ENCODE data around the gene RNF130.
"Not testable (repeated sequence)": the region's sequence is repeated elsewhere in the genome, so short reads cannot be mapped to it uniquely, and the experiment has no call there.

The RNF130 gene

GRCh38 chr5:180102636-180103035 is 31.1 kb upstream of the RNF130 start:
- DNase-seq, result no peak

GRCh38 chr5:180101451-180102105 is 30.0 kb upstream of the RNF130 start:
- no peak for DNase-seq

GRCh38 chr5:180100621-180101450 is 29.3 kb upstream of the RNF130 start:
- no peak for DNase-seq

GRCh38 chr5:180099733-180100611 is 28.4 kb upstream of the RNF130 start:
- no peak for DNase-seq

GRCh38 chr5:180098991-180099732 is 27.6 kb upstream of the RNF130 start:
- DNase-seq, result no peak

- DNase-seq, result no peak
These were observed 27.0 kb upstream of the RNF130 start for GRCh38 chr5:180098526-180098925.

- no peak for DNase-seq
These were observed 26.4 kb upstream of the RNF130 start for GRCh38 chr5:180097926-180098325.

GRCh38 chr5:180097163-180097894 is 25.8 kb upstream of the RNF130 start:
- no peak for DNase-seq

GRCh38 chr5:180096616-180097015 is 25.1 kb upstream of the RNF130 start:
- DNase-seq, result no peak

GRCh38 chr5:180095545-180095944 is 24.0 kb upstream of the RNF130 start:
- DNase-seq, result no peak

- peak; percentile 11 for DNase-seq
These were observed 22.3 kb upstream of the RNF130 start for GRCh38 chr5:180093651-180094382.

GRCh38 chr5:180093241-180093640 is 21.7 kb upstream of the RNF130 start:
- no peak for DNase-seq

- peak; percentile 11 to 31 for DNase-seq
These were observed 19.4 kb upstream of the RNF130 start for GRCh38 chr5:180090769-180091546.

GRCh38 chr5:180090098-180090768 is 18.7 kb upstream of the RNF130 start:
- DNase-seq, result peak; percentile 39 to 50

GRCh38 chr5:180089628-180090027 is 18.1 kb upstream of the RNF130 start:
- not testable (repeated sequence) for DNase-seq

GRCh38 chr5:180088561-180088960 is 17.0 kb upstream of the RNF130 start:
- DNase-seq, result no peak

GRCh38 chr5:180086816-180087399 is 15.3 kb upstream of the RNF130 start:
- no peak for DNase-seq

GRCh38 chr5:180085837-180086236 is 14.3 kb upstream of the RNF130 start:
- peak; percentile 13 to 60 for DNase-seq
